ENCODE measurements around the gene PYROXD2.

PYROXD2 gene

GRCh38 chr10:98457721-98458120 lies 42.7 kb upstream of the PYROXD2 start:
- Histone ChIP-seq H3K4me3 (ENCODE audit: low read length) (no peak overlapping the region), H3K9me3 (replicated peaks; ENCODE audit: insufficient read depth, low read length) (no peaks in the 10 kb centered on the region), H3K27me3 (replicated peaks; ENCODE audit: insufficient read depth, low read length) (no peaks in the 10 kb centered on the region), H3K79me2 (ENCODE audit: low read length) (no peaks in the 10 kb centered on the region), H2AFZ (ENCODE audit: low read length) (no peak overlapping the region), H4K20me1 (ENCODE audit: insufficient read depth, low read length) (no peaks in the 10 kb centered on the region), H3K36me3 (replicated peaks; ENCODE audit: insufficient read depth, low read length) (no peaks in the 10 kb centered on the region), H3K4me2 (ENCODE audit: low read depth, low read length) (no peak overlapping the region), H3K9ac (ENCODE audit: low read length) (no peak overlapping the region), H3F3A (ENCODE audit: insufficient read depth, low read length) (no peaks in the 10 kb centered on the region), H3K27ac (ENCODE audit: low read length) (no peak overlapping the region), H3K9me2 (replicated peaks; ENCODE audit: insufficient read depth, low read length) (no peaks in the 10 kb centered on the region), H3K4me1 (ENCODE audit: low read length) (no peaks in the 10 kb centered on the region)
- TF ChIP-seq EZH2phosphoT487 (IDR thresholded peaks at IDR 0.05; ENCODE audit: low read length) (no peak), EZH2 (optimal IDR thresholded peaks at IDR 0.05; ENCODE audit: low read depth, low read length) (no peak), CTCF (IDR thresholded peaks at IDR 0.05; ENCODE audit: low read length) (no peak)
- DNase-seq, result no peak

GRCh38 chr10:98456686-98457482 lies 41.9 kb upstream of the PYROXD2 start:
- TF ChIP-seq CTCF (IDR thresholded peaks at IDR 0.05; ENCODE audit: low read length) (no peak), EZH2phosphoT487 (IDR thresholded peaks at IDR 0.05; ENCODE audit: low read length) (no peak), EZH2 (optimal IDR thresholded peaks at IDR 0.05; ENCODE audit: low read depth, low read length) (no peak)
- H3K27ac ChIP-seq (ENCODE audit: low read length), result no peak overlapping the region
- H3K79me2 ChIP-seq (ENCODE audit: low read length), result no peaks in the 10 kb centered on the region
- no peak for DNase-seq
- H3K36me3 ChIP-seq (replicated peaks; ENCODE audit: insufficient read depth, low read length), result no peaks in the 10 kb centered on the region
- no peaks in the 10 kb centered on the region for H3K4me1 ChIP-seq (ENCODE audit: low read length)
- no peaks in the 10 kb centered on the region for H3F3A ChIP-seq (ENCODE audit: insufficient read depth, low read length)
- H3K27me3 ChIP-seq (replicated peaks; ENCODE audit: insufficient read depth, low read length), result no peaks in the 10 kb centered on the region
- H3K4me2 ChIP-seq (ENCODE audit: low read depth, low read length), result no peak overlapping the region
- H3K9me3 ChIP-seq (replicated peaks; ENCODE audit: insufficient read depth, low read length), result no peaks in the 10 kb centered on the region
- no peaks in the 10 kb centered on the region for H4K20me1 ChIP-seq (ENCODE audit: insufficient read depth, low read length)
- H3K9me2 ChIP-seq (replicated peaks; ENCODE audit: insufficient read depth, low read length), result no peaks in the 10 kb centered on the region
- no peak overlapping the region for H2AFZ ChIP-seq (ENCODE audit: low read length)
- no peak overlapping the region for H3K9ac ChIP-seq (ENCODE audit: low read length)
- H3K4me3 ChIP-seq (ENCODE audit: low read length), result no peak overlapping the region

- Histone ChIP-seq H3K9me2 (replicated peaks; ENCODE audit: insufficient read depth, low read length) (no peaks in the 10 kb centered on the region), H3K4me3 (ENCODE audit: low read length) (no peak overlapping the region), H3K27me3 (replicated peaks; ENCODE audit: insufficient read depth, low read length) (no peaks in the 10 kb centered on the region), H2AFZ (ENCODE audit: low read length) (no peak overlapping the region), H4K20me1 (ENCODE audit: insufficient read depth, low read length) (no peaks in the 10 kb centered on the region), H3K4me2 (ENCODE audit: low read depth, low read length) (no peak overlapping the region), H3K36me3 (replicated peaks; ENCODE audit: insufficient read depth, low read length) (no peaks in the 10 kb centered on the region), H3K79me2 (ENCODE audit: low read length) (no peaks in the 10 kb centered on the region), H3K9me3 (replicated peaks; ENCODE audit: insufficient read depth, low read length) (no peaks in the 10 kb centered on the region), H3F3A (ENCODE audit: insufficient read depth, low read length) (no peaks in the 10 kb centered on the region), H3K27ac (ENCODE audit: low read length) (no peak overlapping the region), H3K4me1 (ENCODE audit: low read length) (no peaks in the 10 kb centered on the region), H3K9ac (ENCODE audit: low read length) (no peak overlapping the region)
- no peak for TF ChIP-seq EZH2 (optimal IDR thresholded peaks at IDR 0.05; ENCODE audit: low read depth, low read length)
- TF ChIP-seq EZH2phosphoT487 (IDR thresholded peaks at IDR 0.05; ENCODE audit: low read length), result no peak
- TF ChIP-seq CTCF (IDR thresholded peaks at IDR 0.05; ENCODE audit: low read length), result no peak
- no peak for DNase-seq
Observed at GRCh38 chr10:98456043-98456570, 41.1 kb upstream of the PYROXD2 start.

All from MM.1S (cell line).